ENCODE results near the gene CMBL. TPM values are rescaled to one million over a fixed set of nuclear protein-coding genes. Genes with fewer than 3 reads are reported as not detected.

The CMBL gene
- polyA plus RNA-seq, 3 donors = 41.1 to 51.0 (median 49.8) TPM

GRCh38 chr5:10229306-10230048 lies 78.2 kb downstream of the CMBL start:
- no peak for DNase-seq (ENCODE audit: low read depth in 3 of 3, low spot score in 2 of 3)

GRCh38 chr5:10228288-10228687 lies 79.4 kb downstream of the CMBL start:
- no peak for DNase-seq (ENCODE audit: low read depth in 3 of 3, low spot score in 2 of 3)

Other genes with a start within 250 kb of the CMBL start
- 10 to 100 TPM; 19.0 to 22.6 (median 21.5) TPM for gene ATPSCKMT, start 58.0 kb downstream of the CMBL start, polyA plus RNA-seq (ENCODE audit: insufficient read length in 3 of 3)
- gene CCT5, start 57.6 kb downstream of the CMBL start, polyA plus RNA-seq (ENCODE audit: insufficient read length in 3 of 3) = 100 to 1,000 TPM; 294 to 320 (median 304) TPM
- 100 to 1,000 TPM; 185 to 198 (median 186) TPM for gene MARCHF6, start 45.8 kb upstream of the CMBL start, polyA plus RNA-seq (ENCODE audit: insufficient read length in 3 of 3)
- under 1 TPM; 0.60 to 0.78 (median 0.64) TPM for gene ROPN1L, start 134.0 kb upstream of the CMBL start, polyA plus RNA-seq (ENCODE audit: insufficient read length in 3 of 3)